ENCODE measurements around the gene UCN2.

DNA sequence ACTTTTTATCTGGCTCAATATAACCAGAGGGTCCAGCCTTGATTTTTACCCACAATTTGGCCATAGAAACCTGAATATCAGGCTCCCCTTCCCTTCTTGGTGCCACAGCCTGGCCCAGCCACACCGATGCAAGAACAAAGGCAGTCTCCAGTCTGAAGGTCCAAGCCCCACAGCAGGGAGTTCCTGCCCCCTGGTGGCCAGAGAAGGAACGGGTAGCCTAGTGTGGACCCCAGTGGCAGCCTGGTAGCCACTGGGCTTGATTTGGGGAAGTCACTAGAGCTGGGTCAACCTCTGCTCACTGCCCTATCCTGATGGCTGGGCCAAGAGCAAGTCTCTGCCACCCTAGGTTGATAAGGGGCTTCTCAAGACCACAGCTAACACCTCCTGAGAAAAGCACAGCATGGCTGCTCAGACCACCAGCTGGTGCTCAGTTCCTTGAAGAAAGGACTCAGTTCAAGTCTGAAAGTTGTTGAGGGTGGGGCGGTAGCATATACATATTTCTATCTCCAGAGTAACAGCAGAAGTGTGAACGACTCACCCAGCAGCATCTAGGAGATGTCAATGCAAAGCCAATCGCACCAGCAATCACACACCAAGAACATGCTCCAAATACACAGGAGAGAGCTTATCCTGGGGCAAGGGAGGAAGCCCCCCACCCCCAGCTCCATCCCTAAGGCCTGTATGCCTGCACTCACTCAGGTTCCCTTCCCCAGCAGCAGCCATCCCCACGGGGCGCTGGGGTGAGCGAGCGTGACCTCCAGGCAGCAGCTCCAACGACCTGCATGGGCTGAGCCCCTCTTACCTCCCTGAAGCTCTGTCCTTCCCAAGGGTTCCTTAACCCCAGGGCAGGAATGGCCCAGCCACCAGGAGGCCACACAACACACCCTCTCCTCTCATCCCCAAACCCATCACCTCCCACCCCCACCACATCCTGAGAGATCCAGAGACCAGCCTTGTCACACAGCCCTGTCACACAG, 14.6 kb downstream of the UCN2 start:
- TF ChIP-seq CTCF (IDR thresholded peaks at IDR 0.05), result peak; percentile 90 to 97 (median 93)
- TF ChIP-seq POLR2A (IDR thresholded peaks at IDR 0.05), result no peak

Data from uterus (tissue), 2 donors.